ENCODE results near the gene ARHGAP26. TPM values are rescaled to one million over a fixed set of nuclear protein-coding genes. Genes with fewer than 3 reads are reported as not detected.

Gene ARHGAP26
- total and polyA plus RNA-seq, 4 donors = 5.4 to 52.3 (median 30.4) TPM

GRCh38 chr5:143065185-143065965, 295.2 kb downstream of the ARHGAP26 start:
- H3K9ac ChIP-seq (ENCODE audit: insufficient read depth in 1 of 2, low read length in 2 of 2) = peak overlapping the region in 1 of 2 donors; percentile 18
- H3K9me3 ChIP-seq (ENCODE audit: control insufficient read depth in 4 of 4, insufficient read depth in 3 of 4, low read length in 3 of 4) = no peaks in the 10 kb centered on the region
- peaks cover 0 to 2% (median 0%) of the 10 kb centered on the region in 4 donors for H3K36me3 ChIP-seq (ENCODE audit: control insufficient read depth in 4 of 4, insufficient read depth in 4 of 4, low read length in 4 of 4)
- H3K27ac ChIP-seq (ENCODE audit: low read depth in 1 of 2, low read length in 1 of 2) = peak overlapping the region; percentile 75 to 76
- TF ChIP-seq CTCF (IDR thresholded peaks at IDR 0.05; ENCODE audit: control extremely low read depth, extremely low read depth) = no peak
- 65 to 72% methylated on average over 10 of the region's 10 CpGs for WGBS, 2 donors
- H3K4me3 ChIP-seq = no peak overlapping the region
- peak; percentile 86 to 96 (median 94) for DNase-seq
- H3K4me1 ChIP-seq (ENCODE audit: control insufficient read depth in 5 of 5, insufficient read depth in 5 of 5, low read length in 5 of 5) = peaks cover 14 to 62% (median 36%) of the 10 kb centered on the region in 5 donors
- no peaks in the 10 kb centered on the region for H3K27me3 ChIP-seq (ENCODE audit: control insufficient read depth in 3 of 3, insufficient read depth in 3 of 3, low read length in 2 of 3)
- ATAC-seq (ENCODE audit: insufficient read depth, low FRiP score) = no peak

GRCh38 chr5:143065996-143066522, 295.9 kb downstream of the ARHGAP26 start:
- Histone ChIP-seq H3K9ac (ENCODE audit: insufficient read depth in 1 of 2, low read length in 2 of 2) (no peak overlapping the region), H3K27ac (ENCODE audit: low read depth in 1 of 2, low read length in 1 of 2) (no peak overlapping the region), H3K27me3 (ENCODE audit: control insufficient read depth in 3 of 3, insufficient read depth in 3 of 3, low read length in 2 of 3) (no peaks in the 10 kb centered on the region), H3K4me1 (ENCODE audit: control insufficient read depth in 5 of 5, insufficient read depth in 5 of 5, low read length in 5 of 5) (peaks cover 14 to 57% (median 36%) of the 10 kb centered on the region in 5 donors), H3K36me3 (ENCODE audit: control insufficient read depth in 4 of 4, insufficient read depth in 4 of 4, low read length in 4 of 4) (peaks cover 0 to 6% (median 0%) of the 10 kb centered on the region in 4 donors), H3K9me3 (ENCODE audit: control insufficient read depth in 4 of 4, insufficient read depth in 3 of 4, low read length in 3 of 4) (no peaks in the 10 kb centered on the region), H3K4me3 (no peak overlapping the region)
- no peak for TF ChIP-seq CTCF (IDR thresholded peaks at IDR 0.05; ENCODE audit: control extremely low read depth, extremely low read depth)
- WGBS, 2 donors = 95 to 96% methylated on average over 7 of the region's 7 CpGs
- ATAC-seq (ENCODE audit: insufficient read depth, low FRiP score) (no peak), DNase-seq (no peak)

DNA sequence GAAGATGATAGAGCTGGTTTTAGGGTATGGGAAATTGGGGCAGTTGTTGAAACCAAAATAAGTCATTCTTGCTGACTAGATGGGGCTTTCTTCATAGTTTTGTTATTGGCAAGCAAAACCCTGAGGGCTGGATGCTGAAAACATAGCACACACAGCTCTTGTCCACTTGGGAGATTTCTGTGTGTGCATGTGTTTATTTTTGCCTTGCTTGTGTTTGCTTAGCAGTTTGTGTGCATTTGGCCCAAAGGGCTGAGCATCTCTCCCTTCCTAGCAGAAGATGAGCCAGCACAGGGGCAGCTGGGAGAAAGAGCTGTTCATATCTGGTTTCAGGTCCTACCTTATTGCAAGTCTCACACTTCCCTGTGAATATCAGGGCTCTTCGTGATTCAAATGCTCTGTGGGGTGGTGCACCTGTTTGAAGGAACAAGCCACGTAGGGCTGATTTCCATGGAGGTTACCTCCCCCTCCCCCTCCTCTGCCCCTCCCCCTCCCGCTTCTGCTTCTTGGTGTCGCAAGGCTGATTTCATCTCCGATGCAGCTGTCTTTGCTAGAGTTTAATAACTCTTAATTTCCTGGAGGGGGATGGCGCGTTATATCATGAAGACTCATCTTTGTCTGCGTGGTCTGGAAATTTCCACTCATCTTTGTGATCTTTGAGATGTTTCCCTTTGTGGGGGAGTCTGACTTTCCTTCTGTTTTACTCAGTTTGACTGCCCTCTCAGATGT, 296.5 kb downstream of the ARHGAP26 start:
- Histone ChIP-seq H3K9me3 (ENCODE audit: control insufficient read depth in 4 of 4, insufficient read depth in 3 of 4, low read length in 3 of 4) (no peaks in the 10 kb centered on the region), H3K9ac (ENCODE audit: insufficient read depth in 1 of 2, low read length in 2 of 2) (no peak overlapping the region), H3K36me3 (ENCODE audit: control insufficient read depth in 4 of 4, insufficient read depth in 4 of 4, low read length in 4 of 4) (peaks cover 0 to 6% (median 0%) of the 10 kb centered on the region in 4 donors), H3K4me1 (ENCODE audit: control insufficient read depth in 5 of 5, insufficient read depth in 5 of 5, low read length in 5 of 5) (peaks cover 14 to 57% (median 32%) of the 10 kb centered on the region in 5 donors), H3K27me3 (ENCODE audit: control insufficient read depth in 3 of 3, insufficient read depth in 3 of 3, low read length in 2 of 3) (no peaks in the 10 kb centered on the region), H3K27ac (ENCODE audit: low read depth in 1 of 2, low read length in 1 of 2) (peak overlapping the region in 1 of 2 donors; percentile 61), H3K4me3 (no peak overlapping the region)
- WGBS, 2 donors = 16 to 40% methylated on average over 8 of the region's 8 CpGs
- TF ChIP-seq CTCF (IDR thresholded peaks at IDR 0.05; ENCODE audit: control extremely low read depth, extremely low read depth) = no peak
- ATAC-seq (ENCODE audit: insufficient read depth, low FRiP score) (no peak), DNase-seq (peak; percentile 43 to 71 (median 61))

Measured in lung (tissue), 12 donors.